Head of caudate nucleus (tissue), 42 donors: ENCODE results near the gene TRIM26.
"Not testable (repeated sequence)": the region's sequence is repeated elsewhere in the genome, so short reads cannot be mapped to it uniquely, and the experiment has no call there.

Source experiments
- DNase-seq, 42 donors: peaks; one replicate each; pipeline versions ENCODE4 v3.0.0 to v3.0.0-alpha.2; 2020 to 2021; ENCODE audit warnings: mixed read lengths in 7 of 42
- intact Hi-C: fragments of 100-400 bp; cut with DNase I; formaldehyde crosslinking; loops from one replicate; pipeline ENCODE4 v1.15.0; 2022

TRIM26 gene

GRCh38 chr6:30212865-30213666 lies at the start of gene TRIM26:
Gene TRIM26, minus strand, starts transcription at chr6:30213406. Its CDS starts 14,303 bp downstream, at chr6:30199103.
- DNase-seq, result peak; percentile 94 to 99 (median 97)
- intact Hi-C loops, result no loop called here

GRCh38 chr6:30260036-30260504 lies 46.9 kb upstream of the TRIM26 start:
- peak in 31 of 42 donors; percentile 2 to 55 (median 26) for DNase-seq

GRCh38 chr6:30259140-30260035 lies 46.2 kb upstream of the TRIM26 start:
- DNase-seq, result peak; percentile 67 to 92 (median 83)
- intact Hi-C loops, result no loop called here

More at GRCh38 chr6:30260036-30260504, 46.9 kb upstream of the TRIM26 start:
- intact Hi-C loops, result no loop called here

- DNase-seq, result no peak
- intact Hi-C loops, result no loop called here
Measured at GRCh38 chr6:30258204-30258603, 45.0 kb upstream of the TRIM26 start.

GRCh38 chr6:30252417-30252816 lies 39.2 kb upstream of the TRIM26 start:
- DNase-seq, intact Hi-C loops: not testable (repeated sequence)

GRCh38 chr6:30244560-30244959 lies 31.4 kb upstream of the TRIM26 start:
- DNase-seq, result no peak
- intact Hi-C loops, result no loop called here

- no peak for DNase-seq
- intact Hi-C loops, result no loop called here
Measured at GRCh38 chr6:30238178-30238795, 25.1 kb upstream of the TRIM26 start.

GRCh38 chr6:30234356-30234755 lies 21.1 kb upstream of the TRIM26 start:
- intact Hi-C loops, result no loop called here
- DNase-seq, result no peak

- DNase-seq, result no peak
- intact Hi-C loops, result no loop called here
Measured at GRCh38 chr6:30231067-30231466, 17.9 kb upstream of the TRIM26 start.

- intact Hi-C loops, result no loop called here
- DNase-seq, result no peak
Measured at GRCh38 chr6:30227763-30228487, 14.7 kb upstream of the TRIM26 start.

GRCh38 chr6:30227242-30227722 lies 14.1 kb upstream of the TRIM26 start:
- DNase-seq, result no peak
- intact Hi-C loops, result no loop called here

GRCh38 chr6:30223339-30223738 lies 10.1 kb upstream of the TRIM26 start:
- intact Hi-C loops, result no loop called here
- DNase-seq, result no peak

GRCh38 chr6:30221956-30222355 lies 8.8 kb upstream of the TRIM26 start:
- intact Hi-C loops, result not testable (repeated sequence)

GRCh38 chr6:30221395-30221794 lies 8.2 kb upstream of the TRIM26 start:
- DNase-seq, intact Hi-C loops: not testable (repeated sequence)

More at GRCh38 chr6:30221956-30222355, 8.8 kb upstream of the TRIM26 start:
- not testable (repeated sequence) for DNase-seq

- DNase-seq, result peak in 37 of 42 donors; percentile 7 to 78 (median 54)
- intact Hi-C loops, result no loop called here
Measured at GRCh38 chr6:30219244-30219643, 6.0 kb upstream of the TRIM26 start.

- intact Hi-C loops, result no loop called here
- DNase-seq, result no peak
Measured at GRCh38 chr6:30216096-30216495, 2.9 kb upstream of the TRIM26 start.

GRCh38 chr6:30214657-30214982 lies 1.4 kb upstream of the TRIM26 start:
- DNase-seq, result no peak
- intact Hi-C loops, result no loop called here

GRCh38 chr6:30213957-30214656 lies 901 bp upstream of the TRIM26 start:
- intact Hi-C loops, result no loop called here

More at GRCh38 chr6:30213957-30214656, 901 bp upstream of the TRIM26 start:
- peak; percentile 55 to 91 (median 84) for DNase-seq
